Myocyte (in vitro differentiated cells): ENCODE measurements around the gene DNAH10. TPM values are rescaled to one million over a fixed set of nuclear protein-coding genes. Genes with fewer than 3 reads are reported as not detected.
"Not testable (repeated sequence)": the region's sequence is repeated elsewhere in the genome, so short reads cannot be mapped to it uniquely, and the experiment has no call there.

Source experiments
- DNase-seq: peaks from one replicate; pipeline ENCODE4 v3.0.0-alpha.2; 2012; ENCODE audit warnings: low read depth
- total RNA-seq: library from RNA; depleted of rRNA; stranded (reverse); fragments of >200 nt; gene quantifications from 2 replicates; pipeline ENCODE4 v1.2.3, GENCODE V29; 2014

The DNAH10 gene
- total RNA-seq, 1 donor from 2014 or later: 0.16 TPM

- DNase-seq: no peak
Measured at GRCh38 chr12:123945287-123946151, 183.4 kb downstream of the DNAH10 start.

- DNase-seq: no peak
Measured at GRCh38 chr12:123946152-123946515, 184.0 kb downstream of the DNAH10 start.

- not testable (repeated sequence) for DNase-seq
Measured at GRCh38 chr12:123946516-123947505, 184.7 kb downstream of the DNAH10 start.

GRCh38 chr12:123947531-123947930, 185.4 kb downstream of the DNAH10 start:
- not testable (repeated sequence) for DNase-seq

- DNase-seq: peak; percentile 30
Measured at GRCh38 chr12:123948401-123948795, 186.3 kb downstream of the DNAH10 start.

- DNase-seq: no peak
Measured at GRCh38 chr12:123948796-123949769, 187.0 kb downstream of the DNAH10 start.

DNA sequence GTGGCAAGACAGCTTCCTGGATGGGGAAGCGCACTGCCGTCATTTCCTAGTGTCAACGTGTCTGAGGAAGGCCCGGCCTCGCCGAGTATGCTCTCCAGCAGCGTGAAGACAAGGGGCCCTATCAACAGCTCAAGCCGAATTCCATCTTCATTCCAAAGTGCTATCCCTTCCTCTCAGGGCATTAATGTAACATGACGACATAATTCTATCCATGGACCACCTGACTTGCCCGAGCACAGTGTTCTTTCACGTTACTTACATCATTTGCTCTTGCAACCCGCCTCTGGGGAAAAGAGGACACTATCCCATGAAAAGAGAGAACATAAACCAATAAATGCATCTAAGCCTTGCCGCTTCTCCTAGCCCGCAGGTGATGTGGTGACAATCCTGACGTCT, 187.7 kb downstream of the DNAH10 start:
- no peak for DNase-seq

GRCh38 chr12:123950476-123951349, 188.6 kb downstream of the DNAH10 start:
- DNase-seq: no peak

DNA sequence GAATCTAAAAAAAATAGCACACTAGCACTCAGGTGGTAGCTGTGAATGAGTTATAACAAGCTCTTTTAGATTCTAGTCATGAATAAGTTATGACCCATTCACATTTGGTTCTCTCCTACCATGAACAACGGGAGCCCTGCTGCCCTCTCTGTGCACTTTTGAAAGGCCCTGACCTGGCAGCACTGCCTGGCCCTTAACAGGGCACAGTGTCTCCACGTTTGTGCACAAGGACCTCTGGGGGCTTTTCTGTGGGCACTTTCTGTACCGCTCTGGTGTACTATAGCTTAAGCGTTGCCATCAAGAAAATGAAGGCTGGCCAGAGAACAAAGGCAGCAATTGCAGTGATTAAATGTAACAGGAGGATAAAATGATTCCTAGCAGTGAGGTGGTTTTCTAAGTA, 189.4 kb downstream of the DNAH10 start:
- DNase-seq: no peak

DNA sequence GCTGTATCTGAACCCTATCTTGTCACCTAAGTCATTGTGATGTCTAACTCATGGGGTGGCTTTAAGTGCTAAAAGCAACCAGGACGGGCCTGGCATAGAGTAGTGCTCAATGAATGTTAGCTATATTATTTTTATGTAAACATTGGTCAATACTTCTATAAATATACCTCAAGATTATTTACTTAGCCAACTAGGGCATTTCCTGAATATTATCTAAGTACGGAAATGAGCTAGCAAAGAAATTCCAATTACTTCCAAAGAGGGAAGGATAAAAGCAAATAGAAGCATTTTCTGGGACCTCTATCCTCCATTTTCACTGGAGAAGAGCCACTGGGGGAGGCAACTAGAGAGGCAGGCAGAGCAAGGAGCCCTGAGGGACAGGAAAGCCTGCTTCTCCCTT, 189.9 kb downstream of the DNAH10 start:
- DNase-seq: no peak

DNA sequence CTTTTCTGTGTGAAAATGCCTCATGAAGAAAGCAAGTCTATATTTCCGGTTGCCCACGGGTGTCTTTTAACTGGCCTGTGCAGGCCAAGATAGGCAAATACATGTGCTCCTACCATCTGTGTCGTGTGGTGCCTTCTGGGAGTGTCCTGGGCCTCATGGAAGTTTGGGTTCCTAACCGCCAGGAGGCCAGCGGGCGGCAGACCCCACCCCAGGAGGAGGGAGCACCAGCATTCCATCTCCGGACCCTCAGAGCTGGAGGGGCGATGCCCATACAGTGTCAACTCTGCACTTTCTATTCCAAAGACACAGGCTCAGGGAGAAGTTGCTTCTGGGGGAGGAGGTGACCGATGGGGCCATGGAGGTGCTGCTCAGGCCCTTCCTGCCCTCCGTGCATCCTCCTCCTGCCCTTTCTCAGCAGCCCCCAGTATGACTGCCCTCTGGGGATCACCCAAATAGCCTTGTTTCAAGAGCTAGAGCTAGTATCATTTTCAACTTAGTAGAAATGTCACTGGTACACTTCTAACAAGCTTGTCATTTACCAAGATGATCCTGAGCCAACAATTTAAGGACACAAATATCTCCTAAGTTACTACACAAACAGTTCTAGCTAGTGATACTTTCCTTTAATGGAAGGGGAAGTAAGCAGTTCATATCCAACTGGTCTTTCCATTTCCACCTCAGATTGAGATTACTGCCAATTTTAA, 192.7 kb downstream of the DNAH10 start:
- no peak for DNase-seq

GRCh38 chr12:123956249-123956648, 194.1 kb downstream of the DNAH10 start:
- no peak for DNase-seq

GRCh38 chr12:123957196-123957595, 195.1 kb downstream of the DNAH10 start:
- DNase-seq: no peak

DNA sequence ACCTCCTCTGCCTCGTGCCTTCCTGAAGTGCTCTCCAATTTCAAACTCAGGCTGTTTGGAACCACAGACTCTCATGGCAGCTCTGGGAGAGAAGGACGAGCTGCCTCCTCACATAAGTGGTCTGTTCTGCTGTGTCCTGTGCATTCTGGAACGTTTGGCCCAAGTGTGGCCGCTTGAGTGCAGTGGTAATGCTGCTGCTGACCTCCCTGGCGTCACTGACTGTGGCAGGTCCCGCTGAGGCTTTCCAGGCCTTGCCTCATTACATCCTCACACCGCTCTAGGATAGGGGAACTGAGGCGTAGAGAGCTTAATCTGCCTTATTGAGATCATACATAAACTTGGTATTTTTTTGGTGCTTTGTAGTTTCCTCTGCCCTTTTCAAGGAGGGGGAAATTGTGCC, 196.4 kb downstream of the DNAH10 start:
- no peak for DNase-seq

GRCh38 chr12:123958876-123959275, 196.8 kb downstream of the DNAH10 start:
- DNase-seq: no peak

GRCh38 chr12:123960029-123960735, 198.1 kb downstream of the DNAH10 start:
- no peak for DNase-seq

DNA sequence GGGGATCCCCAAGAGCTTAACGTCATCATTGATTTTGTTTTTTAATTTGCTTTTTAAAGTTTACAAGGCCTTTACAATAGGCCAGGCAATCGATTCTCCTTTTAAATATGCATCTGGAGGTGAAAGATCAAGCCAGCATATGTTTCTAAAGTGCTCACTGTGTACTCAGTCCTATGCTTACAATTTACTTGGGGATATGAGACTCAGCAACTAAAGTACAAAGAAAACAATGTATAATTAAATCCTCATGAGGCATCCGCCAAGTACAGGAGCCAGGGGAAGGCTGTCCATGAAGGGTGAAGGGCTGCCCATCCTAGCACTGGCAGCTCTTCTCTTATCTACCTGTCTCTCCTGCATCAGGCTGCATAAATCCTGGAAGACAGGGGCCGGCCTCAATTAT, 198.8 kb downstream of the DNAH10 start:
- no peak for DNase-seq

GRCh38 chr12:123961585-123962345, 199.7 kb downstream of the DNAH10 start:
- DNase-seq: no peak
